RKO (cell line): ENCODE data around the gene TRIM8.

Experiments
- DNase-seq: peaks from one replicate; pipeline ENCODE4 v3.0.0-alpha.2; 2016; ENCODE audit warnings: low spot score

The TRIM8 gene, protein sequence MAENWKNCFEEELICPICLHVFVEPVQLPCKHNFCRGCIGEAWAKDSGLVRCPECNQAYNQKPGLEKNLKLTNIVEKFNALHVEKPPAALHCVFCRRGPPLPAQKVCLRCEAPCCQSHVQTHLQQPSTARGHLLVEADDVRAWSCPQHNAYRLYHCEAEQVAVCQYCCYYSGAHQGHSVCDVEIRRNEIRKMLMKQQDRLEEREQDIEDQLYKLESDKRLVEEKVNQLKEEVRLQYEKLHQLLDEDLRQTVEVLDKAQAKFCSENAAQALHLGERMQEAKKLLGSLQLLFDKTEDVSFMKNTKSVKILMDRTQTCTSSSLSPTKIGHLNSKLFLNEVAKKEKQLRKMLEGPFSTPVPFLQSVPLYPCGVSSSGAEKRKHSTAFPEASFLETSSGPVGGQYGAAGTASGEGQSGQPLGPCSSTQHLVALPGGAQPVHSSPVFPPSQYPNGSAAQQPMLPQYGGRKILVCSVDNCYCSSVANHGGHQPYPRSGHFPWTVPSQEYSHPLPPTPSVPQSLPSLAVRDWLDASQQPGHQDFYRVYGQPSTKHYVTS

DNA sequence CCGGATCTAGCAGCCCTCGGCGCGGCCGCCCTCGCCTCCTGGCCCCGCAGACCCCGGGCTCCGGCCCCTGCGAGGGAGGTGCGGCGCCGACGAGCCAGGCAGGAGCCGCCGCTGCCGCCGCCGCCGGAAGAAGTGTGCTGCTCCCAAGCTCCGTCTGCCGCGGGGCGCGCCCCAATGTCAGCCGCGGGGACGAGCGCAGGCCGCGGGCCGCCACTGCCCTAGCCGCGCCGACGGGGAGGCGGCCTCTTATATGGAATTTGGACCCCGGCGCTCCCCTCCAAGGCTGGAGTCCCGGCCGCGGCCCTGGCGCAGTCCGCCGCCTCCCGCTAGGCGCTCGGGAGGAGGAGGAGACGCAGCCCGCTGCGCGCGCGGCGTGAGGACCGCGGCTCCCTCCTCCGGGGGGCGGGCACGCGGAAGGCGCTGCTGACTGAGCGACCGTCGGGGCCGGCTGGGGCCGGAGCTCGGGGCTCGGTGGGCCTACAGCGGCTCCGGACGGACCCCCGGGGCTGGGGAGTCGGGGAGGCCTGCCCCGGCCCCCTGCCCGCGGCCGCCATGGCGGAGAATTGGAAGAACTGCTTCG lies at the start of gene TRIM8:
Gene TRIM8 (plus strand): TSS at position 414 of the 580 bp plus-strand sequence. CDS start 139 bp downstream, at position 553.
- DNase-seq = peak; percentile 59

DNA sequence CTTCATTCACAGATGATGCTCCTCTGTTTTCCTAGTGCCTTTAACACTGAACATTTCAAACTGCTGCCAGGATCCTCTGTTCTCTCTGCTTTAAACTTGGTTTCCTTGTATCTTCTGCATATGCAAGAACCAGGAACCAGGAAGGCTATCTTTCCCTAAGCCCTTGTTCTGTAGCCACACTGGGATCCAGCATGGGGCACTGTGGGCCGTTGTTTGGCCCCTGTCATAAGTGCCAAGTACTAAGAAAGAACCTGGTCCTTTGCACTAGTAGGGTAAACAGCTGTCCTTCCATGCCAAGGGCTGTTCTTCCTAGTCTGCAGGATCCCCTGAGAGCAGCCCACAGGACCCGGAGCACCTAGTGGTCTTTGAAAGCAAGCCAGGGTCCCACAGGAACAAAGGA lies 49.0 kb upstream of the TRIM8 start:
- DNase-seq = no peak

DNA sequence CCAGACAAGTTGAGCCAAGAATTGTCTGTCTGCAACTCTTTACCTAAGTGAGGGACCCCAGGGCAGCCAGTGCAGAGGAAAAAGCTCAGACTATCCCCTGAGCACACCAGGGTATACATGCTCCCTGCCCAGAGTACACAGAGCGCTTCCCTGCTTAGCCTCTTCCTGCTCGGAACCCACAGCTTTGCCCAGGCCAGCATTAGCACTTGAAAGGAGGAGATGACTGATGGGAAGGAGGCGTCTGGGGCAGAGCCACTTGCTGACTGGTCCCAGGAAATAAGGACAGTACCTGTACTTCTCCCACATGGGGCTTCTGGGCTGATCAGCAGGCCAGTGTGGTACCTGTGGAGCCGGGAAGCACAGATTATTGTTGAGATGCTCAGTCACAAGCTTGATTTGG lies 48.4 kb upstream of the TRIM8 start:
- no peak for DNase-seq

DNA sequence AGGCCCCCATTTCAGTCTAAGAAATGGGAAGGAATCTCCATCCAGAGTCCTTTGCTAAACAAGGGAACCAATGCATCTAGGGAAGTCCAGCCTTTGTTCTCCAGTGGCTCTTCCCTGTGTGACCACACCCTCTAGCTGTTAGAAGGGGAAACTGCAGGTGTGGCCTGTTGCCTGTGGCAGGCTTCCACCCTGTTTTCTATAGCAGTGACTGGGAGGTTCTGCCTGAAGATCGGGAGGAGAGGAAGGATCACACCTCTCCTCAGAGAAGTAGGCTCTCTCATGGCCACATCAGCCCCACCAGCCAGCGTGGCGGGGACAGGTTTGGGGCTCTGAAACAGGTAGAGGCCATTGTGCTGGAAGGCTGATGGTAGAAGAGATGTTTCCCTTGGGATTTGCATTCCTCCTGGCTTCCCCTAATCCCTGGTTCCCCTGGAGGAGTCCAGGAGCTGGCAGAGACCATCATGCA lies 47.7 kb upstream of the TRIM8 start:
- peak; percentile 67 for DNase-seq

DNA sequence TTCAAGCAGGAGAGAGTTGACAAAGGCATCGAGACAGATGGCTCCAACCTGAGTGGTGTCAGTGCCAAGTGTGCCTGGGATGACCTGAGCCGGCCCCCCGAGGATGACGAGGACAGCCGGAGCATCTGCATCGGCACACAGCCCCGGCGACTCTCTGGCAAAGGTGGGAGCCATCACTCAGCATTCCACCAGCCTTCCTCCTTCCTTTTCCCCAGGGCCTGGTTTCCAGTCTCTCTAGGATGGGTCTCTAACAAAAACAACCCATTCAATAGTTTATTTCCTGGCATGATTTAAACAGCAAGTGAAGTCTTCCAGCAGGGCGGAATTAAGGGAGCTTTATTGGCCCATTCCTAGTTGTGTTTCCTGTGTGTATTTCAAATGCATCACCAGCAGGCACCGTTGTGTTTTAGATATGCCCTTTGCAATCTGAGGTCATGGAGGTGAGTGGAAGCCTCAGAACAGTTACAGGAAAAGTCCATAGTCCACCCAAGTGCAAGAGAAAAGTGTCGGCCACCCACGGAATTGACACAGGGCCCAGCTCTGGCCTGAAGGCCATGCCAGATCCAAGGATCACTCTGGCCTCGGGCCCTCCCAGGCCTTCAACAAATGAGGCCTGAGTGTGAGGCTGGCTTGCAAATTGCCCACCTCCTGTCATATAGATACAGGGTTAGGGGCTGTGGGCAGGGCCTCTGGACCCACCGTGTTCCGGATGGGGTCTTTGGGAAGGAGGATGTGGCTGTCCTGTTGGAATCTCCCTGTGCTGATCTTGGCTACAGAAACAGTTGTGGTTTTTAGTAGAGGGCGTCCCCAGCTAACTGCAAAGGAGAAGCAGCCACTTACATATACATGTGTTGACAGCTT lies 46.9 kb upstream of the TRIM8 start:
- DNase-seq = no peak

DNA sequence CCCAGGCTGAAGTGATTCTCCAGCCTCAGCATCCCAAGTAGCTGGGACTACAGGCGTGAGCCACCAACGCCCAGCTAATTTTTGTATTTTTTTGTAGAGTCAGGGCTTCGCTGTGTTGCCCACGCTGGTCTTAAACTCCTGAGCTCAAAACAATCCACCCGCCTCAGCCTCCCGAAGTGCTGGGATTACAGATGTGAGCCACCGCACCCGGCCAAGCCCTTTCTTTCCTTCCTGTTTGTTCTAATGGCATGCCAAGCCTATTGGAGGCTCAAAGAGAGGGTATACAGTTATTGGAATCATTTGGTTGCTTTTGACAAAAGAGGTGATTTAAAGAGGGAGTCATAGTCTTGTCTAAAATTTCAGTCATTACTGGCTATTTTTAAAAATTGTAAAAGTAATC lies 46.0 kb upstream of the TRIM8 start:
- DNase-seq = no peak

DNA sequence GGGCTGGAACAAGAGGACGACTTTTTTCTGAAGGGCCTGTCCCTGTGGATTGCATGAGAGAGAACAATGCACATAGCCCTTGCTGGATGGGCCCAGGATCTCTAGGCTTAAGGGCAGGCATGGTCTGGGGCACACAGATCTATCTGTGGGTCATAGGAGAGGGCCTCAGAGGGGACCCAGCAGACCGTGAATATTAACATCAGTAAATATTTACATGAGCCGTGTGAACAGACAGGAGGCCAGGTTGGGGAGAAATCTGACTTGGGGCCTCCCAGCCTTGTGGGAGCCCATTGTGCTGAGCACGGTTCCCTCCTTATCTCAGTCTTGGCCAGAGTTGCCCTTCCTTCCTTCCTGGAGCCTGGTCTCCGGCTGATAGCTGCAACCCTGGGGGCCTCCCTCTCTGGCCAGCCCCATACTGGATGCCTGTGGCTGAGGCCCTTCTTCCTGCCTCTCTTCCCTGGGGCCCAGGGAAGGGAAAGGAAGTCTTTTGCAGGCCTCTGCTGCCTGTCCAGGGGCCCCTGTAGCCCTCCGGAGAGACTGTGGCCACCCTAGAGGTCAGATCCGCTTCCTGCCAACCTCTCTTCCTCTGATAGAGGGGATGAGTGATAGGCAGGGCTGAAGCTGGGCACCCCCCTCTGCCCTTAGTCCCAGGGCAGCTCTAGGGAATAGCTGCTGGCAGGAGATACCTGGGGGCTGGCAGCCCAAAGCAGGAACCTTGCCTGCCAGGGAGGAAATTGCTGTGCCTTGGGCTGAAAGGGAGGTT lies 44.5 kb upstream of the TRIM8 start:
- no peak for DNase-seq

DNA sequence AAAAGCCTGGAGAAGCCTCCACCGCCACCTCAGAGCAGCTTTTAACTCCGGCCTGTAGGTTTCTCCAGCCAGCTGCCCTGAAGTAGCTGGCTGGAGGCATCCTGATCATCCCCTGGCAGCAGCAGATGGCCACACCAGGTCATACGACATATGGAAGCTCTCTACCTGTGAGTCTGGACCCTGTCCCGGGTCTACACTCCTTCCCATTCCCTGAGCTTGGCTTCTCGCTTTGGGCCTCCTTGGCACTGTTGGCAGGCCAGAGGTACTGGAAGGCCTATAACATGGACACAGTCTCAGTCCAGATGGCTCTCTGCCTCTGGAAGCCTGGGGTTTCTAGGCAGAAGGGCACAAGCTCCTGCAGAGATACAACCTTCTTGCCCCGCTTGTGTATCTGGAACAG lies 43.5 kb upstream of the TRIM8 start:
- no peak for DNase-seq

DNA sequence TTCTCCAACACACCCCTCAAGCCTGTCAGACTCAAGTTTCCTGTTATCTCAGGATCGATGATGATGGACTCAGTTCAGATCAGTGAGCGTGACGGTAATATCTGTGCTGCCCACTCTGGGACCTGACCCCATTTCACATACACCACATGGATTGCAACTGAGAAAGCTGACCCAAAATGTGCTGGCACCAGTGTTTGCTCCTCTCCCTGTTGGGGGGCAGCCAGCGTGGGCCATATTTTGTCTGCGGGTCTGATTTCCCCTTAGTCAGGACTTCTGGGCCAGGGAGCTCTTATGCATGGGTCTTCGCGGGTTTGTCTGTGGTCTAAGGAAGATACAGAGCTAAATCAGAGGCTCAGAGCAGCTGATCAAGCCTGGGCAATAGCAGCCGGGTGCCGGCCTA lies 42.6 kb upstream of the TRIM8 start:
- DNase-seq = no peak

DNA sequence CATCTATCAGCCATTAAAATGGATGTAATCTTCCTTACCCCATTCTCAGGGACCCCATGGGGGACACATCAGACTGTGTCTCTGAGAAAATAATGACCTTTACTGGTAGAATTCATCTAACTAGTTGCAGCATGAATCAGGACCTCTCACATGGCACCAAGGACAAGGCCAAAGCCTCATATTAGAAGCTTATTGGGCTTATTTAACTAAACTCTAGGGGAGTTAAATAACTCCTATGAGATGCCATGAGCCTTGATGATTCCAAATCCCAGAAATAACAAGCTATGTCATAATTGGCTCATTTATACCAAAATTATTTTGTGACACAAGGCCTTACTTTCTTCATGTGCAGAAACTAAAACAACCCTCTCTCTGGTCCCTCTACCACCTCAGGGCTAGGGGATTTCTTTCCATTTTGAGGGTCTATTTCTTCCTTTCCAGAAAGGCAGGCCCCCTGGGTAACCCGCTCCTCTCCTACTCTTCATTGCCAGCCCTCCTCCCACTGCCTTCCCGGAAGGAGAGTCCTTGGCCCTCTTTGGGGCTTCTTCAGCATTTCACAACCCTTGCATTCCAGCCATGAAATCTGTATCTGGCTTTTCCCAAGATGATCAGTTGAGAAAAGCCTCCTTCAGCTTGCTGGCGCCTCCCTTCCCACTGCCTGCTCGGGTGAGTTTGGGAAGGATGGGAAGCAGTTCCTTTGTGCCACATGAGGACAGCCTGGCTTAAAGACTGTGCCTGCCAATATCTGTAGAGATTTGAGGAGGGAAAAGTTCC lies 41.8 kb upstream of the TRIM8 start:
- no peak for DNase-seq

DNA sequence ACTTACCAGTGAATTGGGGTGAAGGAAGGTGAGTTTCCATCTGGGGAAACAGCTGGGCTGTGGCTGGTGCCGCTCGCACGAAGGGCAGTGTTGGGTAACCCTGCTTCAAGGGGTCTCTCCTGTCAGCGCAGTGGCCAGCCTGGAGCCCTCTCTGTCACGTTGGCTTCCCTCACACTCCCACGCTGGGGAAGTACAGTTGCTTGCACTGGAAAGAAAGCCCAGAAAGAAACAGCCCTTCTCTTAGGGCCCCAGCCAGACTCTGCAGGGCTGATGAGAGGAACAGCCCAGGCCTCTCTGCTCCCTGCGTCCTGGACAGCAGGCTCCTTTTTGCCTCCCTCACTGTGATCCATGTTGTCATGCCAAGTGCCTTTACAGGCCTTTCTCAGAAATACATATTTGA lies 40.3 kb upstream of the TRIM8 start:
- DNase-seq = no peak

DNA sequence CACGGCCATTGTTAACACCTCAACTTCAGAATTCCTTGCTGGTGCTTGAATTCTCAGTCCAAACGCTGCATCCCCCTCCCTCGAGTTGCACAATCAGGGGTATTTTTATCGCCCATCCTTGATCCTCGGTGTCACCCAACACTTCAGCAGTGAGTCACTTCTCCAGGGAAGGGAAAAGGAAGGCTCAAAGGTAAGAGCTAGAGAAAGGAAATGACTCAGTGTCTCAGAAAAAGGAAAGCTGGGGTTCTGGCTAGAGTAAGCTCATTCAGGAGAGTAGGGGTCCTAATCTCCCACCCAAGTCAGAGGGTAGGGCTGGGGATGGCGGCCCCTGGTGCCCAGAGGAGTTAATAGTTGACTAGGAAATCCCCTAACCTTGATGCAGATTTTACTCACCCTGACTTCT lies 39.8 kb upstream of the TRIM8 start:
- DNase-seq = peak; percentile 43

DNA sequence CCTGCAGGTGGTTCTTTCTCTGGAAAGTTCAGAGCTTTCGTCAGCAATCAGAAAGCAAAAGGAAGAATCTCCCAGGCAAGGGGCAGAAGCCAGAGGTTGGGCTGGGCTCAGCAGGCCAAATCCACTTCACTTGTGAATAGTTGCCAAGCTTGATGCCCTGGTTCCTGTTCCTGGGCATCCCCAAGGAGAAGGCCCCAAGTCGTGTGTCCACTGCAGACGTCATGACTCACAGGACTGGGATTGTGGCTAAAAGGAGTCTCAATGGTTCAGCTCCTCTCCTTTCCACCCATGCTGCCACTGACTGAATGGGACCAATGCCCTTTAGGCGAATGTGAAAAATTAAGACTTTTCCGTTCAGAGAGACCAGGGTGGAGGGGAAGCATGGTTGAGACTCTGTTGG lies 38.6 kb upstream of the TRIM8 start:
- DNase-seq = no peak

DNA sequence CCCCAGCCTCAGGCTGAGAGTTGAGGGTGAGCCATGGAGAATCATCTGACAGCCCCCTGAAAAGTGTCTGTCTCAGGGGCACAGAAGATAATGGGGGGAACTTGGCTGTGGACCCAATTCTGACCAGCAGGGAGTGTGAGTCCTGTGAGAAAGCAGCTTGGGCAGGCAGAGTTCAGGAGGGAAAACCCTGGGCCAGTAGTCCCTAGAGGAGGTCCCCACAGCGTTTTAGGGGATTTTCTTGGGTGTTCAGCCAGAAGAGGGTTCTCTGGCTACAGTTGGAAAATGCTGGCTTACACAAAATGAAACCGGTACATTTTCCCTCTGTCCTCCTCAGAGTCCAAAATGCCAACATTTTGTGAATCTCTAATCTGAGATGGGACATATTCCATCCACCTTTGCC lies 35.8 kb upstream of the TRIM8 start:
- no peak for DNase-seq

DNA sequence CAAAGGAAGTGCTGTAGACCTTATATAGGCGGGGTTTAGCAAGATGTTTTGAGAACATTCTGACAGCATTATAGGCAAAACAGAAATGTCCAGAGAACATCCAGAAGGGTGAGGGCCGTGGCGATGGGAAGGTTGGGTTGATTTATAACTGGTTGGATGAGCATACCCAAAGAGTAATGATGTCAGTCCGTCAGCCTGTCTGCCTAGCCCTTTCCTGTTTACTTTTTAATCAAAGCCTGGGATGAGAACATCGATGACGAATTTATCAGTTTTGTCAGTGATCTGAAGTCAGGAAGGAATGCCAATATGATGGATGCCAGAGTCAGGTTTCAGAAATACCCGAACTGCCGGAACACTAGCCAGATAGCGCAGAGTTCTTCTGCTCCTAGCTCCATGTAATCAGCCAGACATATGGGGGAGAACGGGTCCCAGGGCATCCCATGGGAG lies 33.8 kb upstream of the TRIM8 start:
- no peak for DNase-seq

DNA sequence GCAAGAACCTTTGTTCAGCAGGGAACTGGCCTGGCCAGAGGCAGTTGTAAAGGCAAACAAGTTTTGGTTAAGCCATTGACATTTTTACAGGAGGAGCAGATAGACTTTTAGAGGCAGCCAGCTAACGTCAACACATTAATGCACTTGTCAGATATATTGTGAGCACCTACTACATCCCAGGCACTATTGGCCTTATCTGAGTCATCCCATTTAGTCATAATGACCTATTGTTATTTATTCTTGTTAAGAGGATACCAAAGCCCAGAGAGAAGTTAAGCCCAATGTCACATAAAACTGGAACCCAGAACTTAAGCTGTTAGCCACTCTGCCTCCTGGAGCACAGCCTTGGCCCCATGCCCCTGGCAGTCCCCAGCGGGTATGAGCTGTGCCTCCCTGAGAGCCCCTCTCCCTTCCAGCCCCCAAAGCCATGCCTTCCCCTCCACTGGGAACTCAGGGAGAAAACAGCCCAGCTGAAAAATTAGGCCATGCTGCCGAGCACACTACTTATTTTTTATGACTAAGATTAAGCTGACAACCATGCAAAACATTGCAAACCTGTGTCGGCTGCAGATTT lies 32.7 kb upstream of the TRIM8 start:
- peak; percentile 39 for DNase-seq

DNA sequence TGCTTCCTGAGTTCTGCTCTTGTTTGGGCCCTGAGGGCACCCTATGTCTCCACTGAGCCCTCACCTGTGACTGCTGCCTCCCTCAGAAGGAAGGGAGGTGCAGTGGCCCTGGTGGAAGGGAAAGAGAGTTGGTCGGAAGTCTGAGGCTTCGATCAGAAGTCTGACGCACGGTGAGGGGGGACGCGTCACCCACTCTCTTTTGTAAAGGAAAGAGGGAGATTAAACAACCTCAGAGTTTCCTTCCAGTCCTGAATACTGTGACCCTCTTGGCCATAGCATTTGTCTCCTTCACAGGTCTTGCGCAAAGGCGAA lies 31.4 kb upstream of the TRIM8 start:
- DNase-seq = no peak

DNA sequence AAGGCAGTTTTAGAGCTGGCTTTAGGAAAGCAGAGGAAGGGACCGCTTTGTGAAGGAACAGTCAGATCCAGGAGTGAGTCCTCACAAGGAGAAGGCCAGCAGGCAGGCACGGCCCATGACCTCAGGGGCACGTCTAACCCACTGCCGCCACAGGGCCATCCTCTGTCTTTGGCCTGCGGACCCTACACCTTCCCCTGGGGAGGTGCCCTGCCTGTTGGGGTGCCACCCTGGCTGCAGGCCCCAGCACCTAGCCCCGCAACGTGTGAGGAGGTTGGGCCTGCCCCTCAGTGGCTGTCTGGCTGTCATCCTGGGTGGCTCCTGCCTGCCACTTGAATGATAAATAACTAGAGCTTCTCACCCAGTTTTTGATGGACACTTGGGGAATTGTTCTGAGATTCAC lies 31.0 kb upstream of the TRIM8 start:
- no peak for DNase-seq

DNA sequence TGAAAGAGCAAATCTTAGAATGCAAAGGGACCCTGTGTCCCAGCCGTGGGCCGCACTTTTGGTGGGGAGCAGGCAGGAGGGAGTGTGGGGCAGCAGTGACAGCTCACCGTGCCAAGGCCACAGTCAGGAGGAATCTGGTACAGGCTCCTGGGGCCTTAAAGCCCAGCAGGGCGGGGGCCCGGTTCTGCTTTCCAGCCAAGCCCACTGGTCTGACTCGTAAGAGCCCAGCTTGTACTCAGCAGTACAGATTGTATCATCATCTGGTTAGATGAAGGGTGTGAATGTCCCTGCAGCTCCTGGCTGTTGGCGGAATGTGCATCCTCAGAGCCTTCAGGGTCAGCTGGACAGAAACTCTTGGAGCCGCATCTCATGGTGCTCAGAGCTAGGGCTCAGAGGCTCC lies 30.5 kb upstream of the TRIM8 start:
- DNase-seq = no peak

DNA sequence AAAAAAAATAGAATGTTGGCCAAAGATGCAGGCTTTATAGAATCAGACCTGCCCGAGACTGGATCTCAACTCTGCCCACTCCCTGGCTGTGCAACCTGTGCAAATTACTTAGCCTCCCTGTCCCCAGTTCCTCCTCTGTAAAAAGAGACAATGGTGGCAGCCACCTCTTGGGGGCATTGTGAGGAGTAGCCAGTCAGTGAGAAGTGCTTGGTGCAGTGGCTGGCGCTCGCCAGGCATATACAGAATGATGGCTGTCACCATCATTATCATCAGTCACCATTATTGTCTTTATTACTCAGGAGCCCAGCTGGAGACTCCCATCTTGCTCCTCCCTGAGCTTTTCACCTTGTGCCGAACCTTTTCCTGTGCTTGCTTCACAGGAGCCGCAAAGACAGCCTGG lies 29.4 kb upstream of the TRIM8 start:
- no peak for DNase-seq

DNA sequence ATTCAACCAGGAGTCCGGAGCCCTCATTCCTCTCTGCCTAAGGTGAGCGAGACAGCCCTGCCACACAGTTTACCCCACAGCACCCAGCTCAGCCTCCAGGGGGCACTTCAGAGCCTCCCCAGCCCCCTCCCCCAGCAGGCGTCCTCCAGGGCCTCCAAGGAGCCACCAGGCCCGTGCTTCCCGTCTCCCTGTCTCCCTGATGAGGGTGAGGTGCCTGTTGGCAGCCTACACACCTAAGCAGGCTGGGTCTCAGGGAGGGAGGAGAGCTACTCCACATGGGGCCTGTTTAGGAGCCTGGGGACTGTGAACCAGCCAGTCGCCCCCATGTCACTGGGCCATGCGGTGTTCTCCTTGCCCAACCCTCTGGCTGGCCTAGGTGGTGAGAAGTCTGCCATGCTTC lies 28.9 kb upstream of the TRIM8 start:
- no peak for DNase-seq
